Jurkat, Clone E6-1 (cell line): ENCODE results near the gene RBM15. TPM values are rescaled to one million over a fixed set of nuclear protein-coding genes. Genes with fewer than 3 reads are reported as not detected.

Experiments
- DNase-seq: peaks from one replicate; pipeline ENCODE4 v3.0.0-alpha.2; 2011; ENCODE audit warnings: low read depth, low spot score
- H3K4me3 ChIP-seq: 2 replicates; pipeline ENCODE4 v1.5.1; 2011; ENCODE audit warnings: mild to moderate bottlenecking, low read length, control low read depth, moderate library complexity
- polyA plus RNA-seq: library from polyadenylated mRNA; unstranded; fragments of >200 nt; gene quantifications from one replicate; pipeline ENCODE4 v1.2.1, GENCODE V29; 2012; ENCODE audit warnings: missing spikeins; ENCODE audit not compliant: insufficient read length, insufficient read depth

Gene RBM15, protein sequence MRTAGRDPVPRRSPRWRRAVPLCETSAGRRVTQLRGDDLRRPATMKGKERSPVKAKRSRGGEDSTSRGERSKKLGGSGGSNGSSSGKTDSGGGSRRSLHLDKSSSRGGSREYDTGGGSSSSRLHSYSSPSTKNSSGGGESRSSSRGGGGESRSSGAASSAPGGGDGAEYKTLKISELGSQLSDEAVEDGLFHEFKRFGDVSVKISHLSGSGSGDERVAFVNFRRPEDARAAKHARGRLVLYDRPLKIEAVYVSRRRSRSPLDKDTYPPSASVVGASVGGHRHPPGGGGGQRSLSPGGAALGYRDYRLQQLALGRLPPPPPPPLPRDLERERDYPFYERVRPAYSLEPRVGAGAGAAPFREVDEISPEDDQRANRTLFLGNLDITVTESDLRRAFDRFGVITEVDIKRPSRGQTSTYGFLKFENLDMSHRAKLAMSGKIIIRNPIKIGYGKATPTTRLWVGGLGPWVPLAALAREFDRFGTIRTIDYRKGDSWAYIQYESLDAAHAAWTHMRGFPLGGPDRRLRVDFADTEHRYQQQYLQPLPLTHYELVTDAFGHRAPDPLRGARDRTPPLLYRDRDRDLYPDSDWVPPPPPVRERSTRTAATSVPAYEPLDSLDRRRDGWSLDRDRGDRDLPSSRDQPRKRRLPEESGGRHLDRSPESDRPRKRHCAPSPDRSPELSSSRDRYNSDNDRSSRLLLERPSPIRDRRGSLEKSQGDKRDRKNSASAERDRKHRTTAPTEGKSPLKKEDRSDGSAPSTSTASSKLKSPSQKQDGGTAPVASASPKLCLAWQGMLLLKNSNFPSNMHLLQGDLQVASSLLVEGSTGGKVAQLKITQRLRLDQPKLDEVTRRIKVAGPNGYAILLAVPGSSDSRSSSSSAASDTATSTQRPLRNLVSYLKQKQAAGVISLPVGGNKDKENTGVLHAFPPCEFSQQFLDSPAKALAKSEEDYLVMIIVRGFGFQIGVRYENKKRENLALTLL
- polyA plus RNA-seq: 11.6 TPM

GRCh38 chr1:110338886-110339406, at the start of gene RBM15:
Gene RBM15, plus strand, starts transcription at chr1:110339377. Its CDS starts 29 bp downstream, at chr1:110339406.
- DNase-seq: peak; percentile 100
- H3K4me3 ChIP-seq: peak within 1 kb of the TSS; percentile 96

- no peak for DNase-seq
- no peak overlapping the region for H3K4me3 ChIP-seq
Measured at GRCh38 chr1:110291241-110292030, 47.7 kb upstream of the RBM15 start.

GRCh38 chr1:110292031-110292741, 47.0 kb upstream of the RBM15 start:
- no peak for DNase-seq

GRCh38 chr1:110293601-110294104, 45.5 kb upstream of the RBM15 start:
- no peak for DNase-seq
- H3K4me3 ChIP-seq: no peak overlapping the region

More at GRCh38 chr1:110292031-110292741, 47.0 kb upstream of the RBM15 start:
- H3K4me3 ChIP-seq: no peak overlapping the region

DNA sequence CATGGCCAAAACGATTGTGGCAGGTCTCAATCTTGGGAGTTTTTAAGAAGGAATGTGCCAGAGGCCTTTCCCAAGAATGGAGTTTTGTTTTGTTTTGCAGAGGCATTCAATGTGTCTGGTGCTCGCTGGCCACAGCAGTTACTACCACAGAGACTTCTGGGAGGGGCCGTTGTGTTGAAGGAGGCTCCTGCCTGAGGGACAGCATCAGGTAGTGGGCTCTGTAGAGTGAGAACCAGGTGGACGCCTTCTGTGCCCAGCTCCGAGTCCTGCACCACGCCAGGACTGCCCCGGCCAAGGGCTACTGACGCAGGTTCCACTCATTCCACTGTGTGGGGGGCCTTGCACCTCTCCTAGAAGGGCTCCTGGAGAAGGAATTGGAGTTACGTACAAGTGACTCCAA, 44.9 kb upstream of the RBM15 start:
- H3K4me3 ChIP-seq: no peak overlapping the region
- DNase-seq: no peak

- no peak overlapping the region for H3K4me3 ChIP-seq
Measured at GRCh38 chr1:110298991-110299390, 40.2 kb upstream of the RBM15 start.

DNA sequence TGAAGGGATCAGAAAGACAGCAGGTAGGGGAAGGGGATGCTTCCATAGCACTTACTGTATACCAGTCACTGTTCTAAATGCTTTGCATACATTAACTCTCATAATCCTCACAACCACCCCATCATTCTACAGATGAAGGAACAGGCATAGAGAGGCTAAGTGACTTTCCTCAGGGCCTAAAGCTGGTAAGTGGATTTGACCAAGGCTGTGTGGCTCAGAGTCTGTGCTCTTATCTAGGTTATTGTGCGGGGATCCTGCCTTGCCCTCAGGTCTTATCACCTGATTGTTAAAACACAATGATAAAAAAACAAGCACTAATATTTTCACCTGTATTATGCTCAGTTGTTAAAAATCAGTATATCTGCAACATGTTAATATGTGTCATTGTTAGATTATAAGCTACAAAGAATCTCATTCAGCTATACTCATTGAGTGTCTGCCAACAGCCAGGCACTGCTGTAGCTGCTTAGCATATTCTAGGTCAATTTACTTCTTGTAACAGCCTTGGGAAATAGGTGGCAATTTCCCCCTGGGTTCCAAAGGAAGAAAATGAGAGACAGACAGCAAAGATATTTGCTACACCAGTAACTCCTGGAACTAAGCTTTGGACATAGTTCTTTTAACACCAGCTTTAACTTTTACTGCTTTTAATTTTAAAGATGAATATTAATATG, 38.6 kb upstream of the RBM15 start:
- H3K4me3 ChIP-seq: no peak overlapping the region
- no peak for DNase-seq

More at GRCh38 chr1:110298991-110299390, 40.2 kb upstream of the RBM15 start:
- DNase-seq: no peak

GRCh38 chr1:110302836-110303235, 36.3 kb upstream of the RBM15 start:
- no peak overlapping the region for H3K4me3 ChIP-seq
- no peak for DNase-seq

GRCh38 chr1:110305900-110306420, 33.2 kb upstream of the RBM15 start:
- H3K4me3 ChIP-seq: no peak overlapping the region
- DNase-seq: no peak

GRCh38 chr1:110307239-110307974, 31.8 kb upstream of the RBM15 start:
- no peak for DNase-seq
- no peak overlapping the region for H3K4me3 ChIP-seq

DNA sequence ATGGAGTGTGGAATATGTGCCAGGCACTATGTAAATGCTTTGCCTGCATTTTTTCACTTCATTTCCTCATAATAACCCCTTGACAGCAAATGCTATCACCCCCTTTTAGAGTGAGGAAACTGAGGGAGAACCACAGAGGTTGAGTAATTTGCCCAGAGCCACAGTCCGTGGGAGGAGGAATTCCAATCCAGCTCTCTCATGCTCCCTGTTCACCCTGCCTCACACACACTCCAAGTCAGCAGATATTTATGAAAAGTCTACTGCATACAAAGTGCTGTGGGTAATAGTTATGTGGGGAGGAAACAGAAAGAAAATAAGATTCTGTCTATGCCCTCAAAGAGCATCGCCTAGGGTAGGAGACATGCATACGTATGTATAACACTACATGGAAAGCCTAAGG, 30.9 kb upstream of the RBM15 start:
- no peak for DNase-seq

DNA sequence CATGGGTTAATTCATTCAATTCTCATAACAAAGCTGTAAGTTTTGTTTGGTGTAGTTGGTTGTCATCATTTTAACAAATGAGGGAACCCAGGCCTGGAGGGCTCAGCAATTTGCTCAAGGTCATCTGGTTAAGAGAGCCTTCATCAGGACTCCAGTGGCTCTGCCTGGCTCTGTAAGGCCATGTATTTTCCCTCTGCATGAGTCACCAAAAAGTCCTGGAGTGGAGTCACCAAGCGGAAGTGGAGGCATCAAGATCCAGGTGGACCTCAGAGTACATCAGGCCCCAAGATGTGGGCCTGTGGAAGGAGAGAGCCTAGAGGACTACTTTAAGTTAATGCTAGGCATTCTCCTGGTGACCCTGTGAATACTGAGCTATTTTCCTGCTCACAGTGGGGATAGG, 30.0 kb upstream of the RBM15 start:
- no peak overlapping the region for H3K4me3 ChIP-seq
- DNase-seq: no peak

More for the DNA sequence above, 30.9 kb upstream of the RBM15 start:
- no peak overlapping the region for H3K4me3 ChIP-seq

DNA sequence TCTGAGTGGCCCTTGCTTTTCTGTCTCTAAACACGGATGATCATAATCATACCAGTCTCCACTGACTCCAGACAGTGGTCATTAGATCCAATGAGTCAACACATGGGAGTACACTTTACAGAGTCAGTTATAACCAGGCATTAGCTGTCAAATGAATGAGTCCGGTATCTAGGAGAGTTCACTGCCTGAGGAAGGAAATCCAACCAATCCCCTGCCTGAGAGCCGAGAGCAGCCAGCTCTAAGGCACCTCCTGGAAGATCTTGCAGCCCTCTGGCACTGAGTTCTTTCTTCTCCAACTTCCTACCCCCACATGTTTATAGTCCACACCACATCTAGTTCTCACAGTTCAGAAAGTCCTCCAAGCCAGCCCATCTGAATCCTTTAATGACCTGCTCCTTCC, 29.4 kb upstream of the RBM15 start:
- DNase-seq: no peak
- H3K4me3 ChIP-seq: no peak overlapping the region

GRCh38 chr1:110310300-110310699, 28.9 kb upstream of the RBM15 start:
- no peak for DNase-seq
- no peak overlapping the region for H3K4me3 ChIP-seq

DNA sequence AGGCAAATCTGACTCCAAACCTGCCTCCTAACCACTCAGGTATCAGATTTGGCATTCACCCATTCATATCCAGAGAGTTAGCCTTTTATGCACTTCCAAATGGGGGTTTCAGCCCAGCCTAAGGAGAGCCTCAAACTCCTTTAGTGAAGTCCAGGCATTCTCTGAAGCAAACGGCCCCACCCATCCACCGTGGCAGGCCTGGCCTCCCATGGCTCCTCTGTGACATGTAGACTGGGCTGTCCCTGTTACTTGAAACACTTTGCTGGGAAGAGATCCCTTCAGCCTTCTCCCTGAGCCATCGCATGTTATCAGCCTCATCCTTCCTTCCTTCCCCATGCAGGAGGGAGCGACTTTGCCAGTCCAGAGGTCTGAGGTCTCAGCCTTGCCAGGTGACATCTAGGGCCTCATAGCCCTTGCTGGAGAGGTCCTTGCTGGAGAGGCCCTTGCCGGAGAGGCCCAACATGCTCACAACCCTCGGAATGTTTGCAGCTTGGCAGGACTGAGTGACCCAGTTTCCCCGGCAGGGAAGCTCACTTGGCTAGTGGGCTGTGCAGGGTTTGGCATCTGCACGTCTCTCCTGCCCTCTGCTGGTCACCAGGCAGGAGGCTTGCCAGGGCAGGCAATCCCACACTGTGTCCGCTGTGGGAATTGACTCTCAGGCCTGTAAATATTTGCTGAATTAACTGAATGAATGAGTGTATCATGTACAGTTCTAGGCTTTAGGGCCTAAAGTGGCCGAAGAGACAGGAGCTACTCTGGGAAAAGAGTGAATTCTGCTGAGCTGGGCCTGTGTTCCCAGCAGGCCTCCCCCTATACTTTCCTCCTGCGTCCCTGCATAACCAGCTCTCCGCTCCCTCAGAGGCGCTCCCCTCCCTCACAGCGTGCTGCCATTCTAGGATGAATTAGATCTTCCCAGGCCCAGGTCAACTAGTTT, 26.7 kb upstream of the RBM15 start:
- no peak overlapping the region for H3K4me3 ChIP-seq
- DNase-seq: peak; percentile 48

GRCh38 chr1:110316735-110317134, 22.4 kb upstream of the RBM15 start:
- H3K4me3 ChIP-seq: no peak overlapping the region
- DNase-seq: no peak
